Kidney epithelial cell (primary cell): Measurements from ENCODE around the gene MACROD2. TPM values are rescaled to one million over a fixed set of nuclear protein-coding genes. Genes with fewer than 3 reads are reported as not detected.

ENCODE experiments used
- DNase-seq: peaks from one replicate; pipeline ENCODE4 v3.0.0-alpha.2; 2010; ENCODE audit warnings: low read depth
- H3K27me3 ChIP-seq: 2 replicates; pipeline ENCODE4 v1.6.0; 2011; ENCODE audit warnings: low read length; ENCODE audit not compliant: control insufficient read depth, insufficient read depth
- H3K36me3 ChIP-seq: 2 replicates; pipeline ENCODE4 v1.5.1; 2011; ENCODE audit warnings: low read length; ENCODE audit not compliant: control insufficient read depth, insufficient read depth
- H3K4me3 ChIP-seq: 2 replicates; pipeline ENCODE4 v1.5.1; 2011; ENCODE audit warnings: low read depth, mild to moderate bottlenecking, control low read depth, low read length
- CTCF ChIP-seq: IDR thresholded peaks from 2 replicates; pipeline ENCODE4 v1.5.1; 2011; ENCODE audit warnings: mild to moderate bottlenecking, moderate library complexity, low read length, control low read depth, inconsistent platforms; ENCODE audit not compliant: insufficient read depth, poor library complexity, severe bottlenecking
- total RNA-seq: library from RNA; depleted of rRNA; stranded (reverse); fragments of >200 nt; gene quantifications from 2 replicates; pipeline ENCODE4 v1.2.3, GENCODE V29; 2015

Gene MACROD2
- total RNA-seq, 1 donor from 2014 or later, result 0.79 TPM

- Histone ChIP-seq H3K4me3 (no peak overlapping the region), H3K27me3 (no peaks in the 10 kb centered on the region), H3K36me3 (no peaks in the 10 kb centered on the region)
- no peak for DNase-seq
- TF ChIP-seq CTCF, result no peak
These were observed 2069.8 kb downstream of the MACROD2 start for GRCh38 chr20:16064989-16065707.

- no peak for TF ChIP-seq CTCF
- peak; percentile 21 for DNase-seq
- Histone ChIP-seq H3K36me3 (no peaks in the 10 kb centered on the region), H3K27me3 (no peaks in the 10 kb centered on the region), H3K4me3 (no peak overlapping the region)
These were observed 2071.3 kb downstream of the MACROD2 start for GRCh38 chr20:16066571-16066970.

DNA sequence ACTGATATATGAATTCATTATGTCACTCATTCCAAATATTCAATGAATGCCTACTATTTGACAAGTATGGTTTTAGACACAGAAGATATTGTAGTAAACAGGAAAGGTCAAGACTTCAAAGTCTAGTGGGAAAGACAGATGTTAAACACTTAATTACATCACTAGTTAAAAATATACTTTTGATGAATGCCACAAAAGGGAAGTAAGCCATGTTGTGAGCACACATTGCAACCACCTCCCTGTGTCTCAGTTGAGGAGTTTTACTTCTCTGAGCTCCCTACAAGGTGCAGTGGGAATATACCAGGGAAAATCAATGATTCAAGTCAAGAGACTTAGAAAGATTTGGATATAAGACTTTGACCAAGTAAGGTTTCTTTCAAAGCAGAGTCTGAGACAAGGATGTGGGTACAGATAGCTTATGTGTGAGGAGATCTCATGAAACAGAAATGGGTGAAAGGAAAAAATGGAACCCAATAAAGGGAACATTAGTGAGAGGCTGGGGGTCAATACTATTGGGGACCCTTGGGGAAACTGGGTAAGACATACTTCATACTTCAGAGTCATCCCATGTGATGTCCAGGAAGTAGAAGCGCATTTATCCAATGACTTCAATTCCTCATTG, 2074.2 kb downstream of the MACROD2 start:
- Histone ChIP-seq H3K36me3 (no peaks in the 10 kb centered on the region), H3K27me3 (no peaks in the 10 kb centered on the region), H3K4me3 (no peak overlapping the region)
- peak; percentile 14 for DNase-seq
- no peak for TF ChIP-seq CTCF

- no peak overlapping the region for H3K4me3 ChIP-seq
- DNase-seq, result no peak
- no peaks in the 10 kb centered on the region for H3K27me3 ChIP-seq
- H3K36me3 ChIP-seq, result no peaks in the 10 kb centered on the region
- no peak for TF ChIP-seq CTCF
These were observed 2076.9 kb downstream of the MACROD2 start for GRCh38 chr20:16072220-16072619.

- Histone ChIP-seq H3K4me3 (no peak overlapping the region), H3K36me3 (no peaks in the 10 kb centered on the region), H3K27me3 (no peaks in the 10 kb centered on the region)
- DNase-seq, result no peak
- no peak for TF ChIP-seq CTCF
These were observed 2083.0 kb downstream of the MACROD2 start for GRCh38 chr20:16078172-16078898.
